ENCODE measurements around the gene MAPK8IP2.
"Not testable (repeated sequence)": the region's sequence is repeated elsewhere in the genome, so short reads cannot be mapped to it uniquely, and the experiment has no call there.

The MAPK8IP2 gene

DNA sequence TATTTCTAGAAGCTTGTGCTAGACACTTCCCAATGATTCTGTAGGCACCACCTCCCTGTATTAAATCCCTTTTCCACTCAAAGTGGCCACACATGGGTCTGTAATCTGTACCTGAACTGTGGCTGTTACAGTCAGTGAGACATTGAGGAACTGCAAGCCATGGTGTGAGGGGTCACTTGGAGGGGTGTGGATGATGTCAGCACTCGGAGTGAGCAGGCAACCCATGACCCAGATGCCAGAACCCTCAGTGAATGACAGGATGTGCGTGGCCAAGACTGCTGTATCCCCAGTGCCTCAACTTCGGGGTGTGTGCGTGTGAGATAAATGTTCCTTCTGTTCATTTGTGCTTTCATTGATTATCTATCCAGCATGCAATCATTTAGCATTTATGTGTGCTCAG is 57.3 kb downstream of the MAPK8IP2 start:
- Histone ChIP-seq H3K27me3 (ENCODE audit: control insufficient read depth in 2 of 2, insufficient read depth in 2 of 2, low read length in 2 of 2) (peaks cover 0 to 8% of the 10 kb centered on the region in 2 donors), H3K9ac (ENCODE audit: low read depth in 1 of 2, low read length in 2 of 2) (no peak overlapping the region), H3K36me3 (ENCODE audit: control insufficient read depth in 2 of 2, insufficient read depth in 2 of 2, low read length in 2 of 2) (no peaks in the 10 kb centered on the region), H3K4me1 (ENCODE audit: control insufficient read depth in 2 of 2, insufficient read depth in 2 of 2, low read length in 2 of 2) (no peaks in the 10 kb centered on the region), H3K27ac (ENCODE audit: low read depth in 2 of 2, low read length in 2 of 2) (no peak overlapping the region), H3K9me3 (ENCODE audit: control insufficient read depth in 2 of 2, low read length in 2 of 2) (no peaks in the 10 kb centered on the region), H3K4me3 (ENCODE audit: low read length in 2 of 2) (no peak overlapping the region)

DNA sequence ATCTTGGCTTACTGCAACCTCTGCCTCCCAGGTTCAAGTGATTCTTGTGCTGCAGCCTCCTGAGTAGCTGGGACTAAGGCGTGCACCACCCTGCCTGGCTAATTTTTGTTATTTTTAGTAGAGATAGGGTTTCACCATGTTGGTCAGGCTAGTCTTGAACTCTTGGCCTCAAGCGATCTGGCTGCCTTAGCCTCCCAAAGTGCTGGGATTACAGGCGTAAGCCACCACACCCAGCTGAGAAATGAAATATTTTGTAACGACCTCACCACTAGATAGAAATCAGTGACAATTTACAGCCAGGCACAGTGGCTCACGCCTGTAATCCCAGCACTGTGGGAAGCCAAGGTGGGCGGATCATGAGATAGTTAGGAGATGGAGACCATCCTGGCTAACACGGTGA is 59.1 kb downstream of the MAPK8IP2 start:
- not testable (repeated sequence) for H3K27me3 ChIP-seq (ENCODE audit: control insufficient read depth in 2 of 2, insufficient read depth in 2 of 2, low read length in 2 of 2)

DNA sequence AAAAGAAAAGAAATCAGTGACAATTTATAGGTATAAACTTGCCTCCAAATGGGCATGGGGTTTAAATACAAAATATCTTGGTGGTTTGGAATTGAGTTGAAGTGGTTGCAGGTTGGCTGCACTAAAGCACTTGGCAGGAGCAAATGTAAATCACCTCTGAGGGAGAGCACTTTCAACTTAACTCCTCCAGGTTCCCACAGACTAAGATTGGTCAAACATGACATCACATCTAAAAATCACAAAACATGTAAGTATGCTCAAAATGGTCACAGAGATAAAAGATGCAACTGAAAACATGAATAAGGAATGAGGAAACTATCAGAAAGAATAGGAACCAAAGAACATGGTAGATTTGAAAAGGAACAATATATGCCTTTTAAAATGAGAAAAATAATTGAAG is 59.7 kb downstream of the MAPK8IP2 start:
- H3K4me3 ChIP-seq (ENCODE audit: low read length in 2 of 2): no peak overlapping the region

More for the DNA sequence above, 59.1 kb downstream of the MAPK8IP2 start:
- not testable (repeated sequence) for H3K36me3 ChIP-seq (ENCODE audit: control insufficient read depth in 2 of 2, insufficient read depth in 2 of 2, low read length in 2 of 2); H3K4me3 ChIP-seq (ENCODE audit: low read length in 2 of 2); H3K9ac ChIP-seq (ENCODE audit: low read depth in 1 of 2, low read length in 2 of 2); H3K9me3 ChIP-seq (ENCODE audit: control insufficient read depth in 2 of 2, low read length in 2 of 2); H3K4me1 ChIP-seq (ENCODE audit: control insufficient read depth in 2 of 2, insufficient read depth in 2 of 2, low read length in 2 of 2); H3K27ac ChIP-seq (ENCODE audit: low read depth in 2 of 2, low read length in 2 of 2)

More for the DNA sequence above, 59.7 kb downstream of the MAPK8IP2 start:
- no peaks in the 10 kb centered on the region for H3K9me3 ChIP-seq (ENCODE audit: control insufficient read depth in 2 of 2, low read length in 2 of 2)
- no peak overlapping the region for H3K27ac ChIP-seq (ENCODE audit: low read depth in 2 of 2, low read length in 2 of 2)
- peaks cover 0 to 8% of the 10 kb centered on the region in 2 donors for H3K27me3 ChIP-seq (ENCODE audit: control insufficient read depth in 2 of 2, insufficient read depth in 2 of 2, low read length in 2 of 2)
- H3K36me3 ChIP-seq (ENCODE audit: control insufficient read depth in 2 of 2, insufficient read depth in 2 of 2, low read length in 2 of 2): no peaks in the 10 kb centered on the region
- H3K4me1 ChIP-seq (ENCODE audit: control insufficient read depth in 2 of 2, insufficient read depth in 2 of 2, low read length in 2 of 2): no peaks in the 10 kb centered on the region
- no peak overlapping the region for H3K9ac ChIP-seq (ENCODE audit: low read depth in 1 of 2, low read length in 2 of 2)

Measured in mucosa of rectum (tissue), 2 donors.